ENCODE data around the gene ZNF8. TPM values are rescaled to one million over a fixed set of nuclear protein-coding genes. Genes with fewer than 3 reads are reported as not detected.

The ZNF8 gene
- total RNA-seq, 2 experiments from 2014 or later = 5.2 to 5.8 TPM

GRCh38 chr19:58291943-58292342 is 13.2 kb downstream of the ZNF8 start:
- CTCF ChIA-PET = no interaction called here
- Mint-ChIP-seq H3K27me3 (no peaks in the 10 kb centered on the region), H3K4me3 (no peak overlapping the region), H3K27ac (no peak overlapping the region), H3K36me3 (ENCODE audit: low read depth) (peaks cover 83% of the 10 kb centered on the region), H3K4me1 (ENCODE audit: low read depth) (no peaks in the 10 kb centered on the region), H3K9me3 (peaks cover 29% of the 10 kb centered on the region)
- POLR2A ChIA-PET = no interaction called here
- ATAC-seq (no peak), DNase-seq (no peak)
- no peak for TF ChIP-seq CTCF (IDR thresholded peaks at IDR 0.05)
- intact Hi-C loops (cut with micrococcal nuclease) = no loop called here

- no peak for TF ChIP-seq CTCF (IDR thresholded peaks at IDR 0.05)
- Mint-ChIP-seq H3K4me1 (ENCODE audit: low read depth) (no peaks in the 10 kb centered on the region), H3K36me3 (ENCODE audit: low read depth) (peaks cover 80% of the 10 kb centered on the region), H3K4me3 (no peak overlapping the region), H3K27ac (no peak overlapping the region), H3K9me3 (peaks cover 31% of the 10 kb centered on the region), H3K27me3 (no peaks in the 10 kb centered on the region)
- ATAC-seq = no peak
- intact Hi-C loops (cut with micrococcal nuclease) = no loop called here
- ChIA-PET POLR2A (no interaction called here), CTCF (no interaction called here)
- no peak for DNase-seq
These were observed 16.1 kb downstream of the ZNF8 start for GRCh38 chr19:58294743-58295374.

- ChIA-PET CTCF (interaction anchor here (0.8 kb wide), 1 partner anchor 138 kb away, joined by 3 read pairs; no protein-coding TSS in a partner anchor), POLR2A (interaction anchor here (0.5 to 1.6 kb wide), 4 partner anchors 13 to 289 kb away, joined by 3 to 5 read pairs (median 4); no protein-coding TSS in a partner anchor)
- no peaks in the 10 kb centered on the region for H3K27me3 Mint-ChIP-seq
- H3K36me3 Mint-ChIP-seq (ENCODE audit: low read depth) = peaks cover 87% of the 10 kb centered on the region
- H3K9me3 Mint-ChIP-seq = peaks cover 31% of the 10 kb centered on the region
- TF ChIP-seq CTCF (IDR thresholded peaks at IDR 0.05) = no peak
- ATAC-seq (no peak), DNase-seq (no peak)
- H3K4me3 Mint-ChIP-seq = no peak overlapping the region
- no peaks in the 10 kb centered on the region for H3K4me1 Mint-ChIP-seq (ENCODE audit: low read depth)
- intact Hi-C loops (cut with micrococcal nuclease) = no loop called here
- no peak overlapping the region for H3K27ac Mint-ChIP-seq
These were observed 17.3 kb downstream of the ZNF8 start for GRCh38 chr19:58296104-58296503.

GRCh38 chr19:58300620-58301019 is 21.9 kb downstream of the ZNF8 start:
- ChIA-PET POLR2A (interaction anchor here (0.7 to 0.9 kb wide), 2 partner anchors 62 to 106 kb away, joined by 3 to 4 read pairs; partner anchors contain the start of gene ZNF497), CTCF (no interaction called here)
- intact Hi-C loops (cut with micrococcal nuclease) = no loop called here
- Mint-ChIP-seq H3K27me3 (no peaks in the 10 kb centered on the region), H3K9me3 (peaks cover 5% of the 10 kb centered on the region), H3K4me3 (no peak overlapping the region), H3K27ac (no peak overlapping the region), H3K4me1 (ENCODE audit: low read depth) (peaks cover 7% of the 10 kb centered on the region), H3K36me3 (ENCODE audit: low read depth) (peaks cover 66% of the 10 kb centered on the region)
- ATAC-seq (no peak), DNase-seq (no peak)
- TF ChIP-seq CTCF (IDR thresholded peaks at IDR 0.05) = no peak

- H3K27ac Mint-ChIP-seq = peak overlapping the region; percentile 95
- ChIA-PET POLR2A (interaction anchor here (0.5 to 1.2 kb wide), 3 partner anchors 19 to 51 kb away, joined by 3 read pairs; no protein-coding TSS in a partner anchor), CTCF (no interaction called here)
- peaks cover 3% of the 10 kb centered on the region for H3K9me3 Mint-ChIP-seq
- no peak for ATAC-seq
- intact Hi-C loops (cut with micrococcal nuclease) = no loop called here
- H3K36me3 Mint-ChIP-seq (ENCODE audit: low read depth) = peaks cover 71% of the 10 kb centered on the region
- no peak for DNase-seq
- peaks cover 37% of the 10 kb centered on the region for H3K4me1 Mint-ChIP-seq (ENCODE audit: low read depth)
- no peaks in the 10 kb centered on the region for H3K27me3 Mint-ChIP-seq
- TF ChIP-seq CTCF (IDR thresholded peaks at IDR 0.05) = no peak
- H3K4me3 Mint-ChIP-seq = peak overlapping the region; percentile 84
These were observed 25.5 kb downstream of the ZNF8 start for GRCh38 chr19:58304255-58304654.

Data from activated CD8-positive, alpha-beta T cell treated with anti-CD3 and anti-CD28 coated beads for 36 hours (primary cell).